Lower lobe of right lung (tissue), 2 donors: ENCODE measurements around the gene KDM5B. TPM values are rescaled to one million over a fixed set of nuclear protein-coding genes. Genes with fewer than 3 reads are reported as not detected.

Experiments
- ATAC-seq, 2 donors: fragments of 200-7000 bp; cut with Tn5 transposase; one replicate each; pipeline ENCODE4 v1.9.1; 2020 to 2022; ENCODE audit warnings: mild to moderate bottlenecking in 2 of 2, moderate library complexity in 2 of 2
- DNase-seq: peaks from one replicate; pipeline ENCODE4 v3.0.0-alpha.2; 2020
- H3K27ac ChIP-seq: fragments of 200-600 bp; one replicate; pipeline ENCODE4 v1.8.0; 2022
- H3K27me3 ChIP-seq: fragments of 200-600 bp; one replicate; pipeline ENCODE4 v1.8.0; 2022; ENCODE audit warnings: low read depth
- H3K36me3 ChIP-seq: fragments of 200-600 bp; one replicate; pipeline ENCODE4 v1.8.0; 2022; ENCODE audit warnings: mild to moderate bottlenecking
- H3K4me1 ChIP-seq: fragments of 200-600 bp; one replicate; pipeline ENCODE4 v1.8.0; 2022
- H3K4me3 ChIP-seq: fragments of 200-600 bp; one replicate; pipeline ENCODE4 v1.8.0; 2022; ENCODE audit warnings: mild to moderate bottlenecking
- H3K9me3 ChIP-seq: fragments of 200-600 bp; one replicate; pipeline ENCODE4 v1.8.0; 2022
- CTCF ChIP-seq: fragments of 200-600 bp; IDR thresholded peaks from one replicate; pipeline ENCODE4 v1.8.0; 2022; ENCODE audit warnings: antibody characterized with exemption, mild to moderate bottlenecking
- intact Hi-C: fragments of 100-400 bp; cut with DNase I; formaldehyde crosslinking; loops from one replicate; pipeline ENCODE4 v1.11.0; 2022
- total RNA-seq: library from RNA; stranded (reverse); fragmentation: NEBNext Ultra II Directional; extraction: Animal tissue kit (Norgen Biotek cat#: 25700); gene quantifications from one replicate; pipeline ENCODE4 v1.2.1, GENCODE V29; 2021
- donor health status: DM: no; HTN: yes; CAD: no; lungs with severe emphysema.

The KDM5B gene
- total RNA-seq, 1 donor from 2014 or later: 48.9 TPM

GRCh38 chr1:202701200-202701599 is 107.0 kb downstream of the KDM5B start:
- no peaks in the 10 kb centered on the region for H3K4me1 ChIP-seq
- H3K27me3 ChIP-seq: peaks cover 60% of the 10 kb centered on the region
- no peak overlapping the region for H3K4me3 ChIP-seq
- no peak for DNase-seq
- no peaks in the 10 kb centered on the region for H3K36me3 ChIP-seq
- intact Hi-C loops: no loop called here
- no peaks in the 10 kb centered on the region for H3K9me3 ChIP-seq
- TF ChIP-seq CTCF: no peak
- no peak for ATAC-seq
- no peak overlapping the region for H3K27ac ChIP-seq

GRCh38 chr1:202700061-202700460 is 108.2 kb downstream of the KDM5B start:
- no peak for ATAC-seq
- no peaks in the 10 kb centered on the region for H3K36me3 ChIP-seq
- peaks cover 61% of the 10 kb centered on the region for H3K27me3 ChIP-seq
- no peaks in the 10 kb centered on the region for H3K9me3 ChIP-seq
- no peak overlapping the region for H3K27ac ChIP-seq
- no peak overlapping the region for H3K4me3 ChIP-seq
- no peak for TF ChIP-seq CTCF
- no peak for DNase-seq
- intact Hi-C loops: no loop called here
- no peaks in the 10 kb centered on the region for H3K4me1 ChIP-seq

- Histone ChIP-seq H3K4me1 (no peaks in the 10 kb centered on the region), H3K9me3 (no peaks in the 10 kb centered on the region), H3K36me3 (no peaks in the 10 kb centered on the region), H3K27me3 (peaks cover 49% of the 10 kb centered on the region), H3K27ac (no peak overlapping the region), H3K4me3 (no peak overlapping the region)
- ATAC-seq (no peak), DNase-seq (no peak)
- intact Hi-C loops: no loop called here
- TF ChIP-seq CTCF: no peak
Observed at GRCh38 chr1:202698276-202698675, 109.9 kb downstream of the KDM5B start.

- Histone ChIP-seq H3K4me3 (no peak overlapping the region), H3K4me1 (no peaks in the 10 kb centered on the region), H3K36me3 (no peaks in the 10 kb centered on the region), H3K9me3 (no peaks in the 10 kb centered on the region), H3K27me3 (peaks cover 43% of the 10 kb centered on the region), H3K27ac (no peak overlapping the region)
- no peak for DNase-seq
- TF ChIP-seq CTCF: no peak
- intact Hi-C loops: no loop called here
- no peak for ATAC-seq
Observed at GRCh38 chr1:202697038-202697437, 111.2 kb downstream of the KDM5B start.

- intact Hi-C loops: no loop called here
- Histone ChIP-seq H3K36me3 (no peaks in the 10 kb centered on the region), H3K27ac (no peak overlapping the region), H3K4me1 (no peaks in the 10 kb centered on the region), H3K9me3 (no peaks in the 10 kb centered on the region), H3K27me3 (peaks cover 48% of the 10 kb centered on the region), H3K4me3 (no peak overlapping the region)
- DNase-seq: no peak
- no peak for ATAC-seq
- TF ChIP-seq CTCF: no peak
Observed at GRCh38 chr1:202694314-202694713, 113.9 kb downstream of the KDM5B start.
